Measurements from ENCODE around the gene IGFBP7.

DNA sequence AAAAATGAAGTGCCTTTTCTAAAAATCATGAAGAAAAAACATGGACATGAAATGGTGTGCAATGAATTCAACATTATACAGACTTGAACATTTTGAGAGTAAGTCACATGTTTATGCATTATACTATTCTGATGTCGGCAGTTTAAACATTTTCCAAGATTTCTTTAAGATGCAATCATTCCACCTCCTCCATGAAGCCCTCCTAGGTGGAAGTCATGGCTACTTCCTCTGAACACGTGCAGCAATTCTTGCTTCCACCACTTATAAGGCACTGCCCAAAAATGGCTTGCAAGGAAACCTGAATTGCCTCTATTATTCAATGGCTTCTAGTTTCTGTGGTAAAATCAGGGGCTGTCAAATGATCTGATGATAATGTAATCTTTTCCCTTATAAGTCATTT, 25.8 kb downstream of the IGFBP7 start:
- no peak for TF ChIP-seq POLR2AphosphoS5 (IDR thresholded peaks at IDR 0.05; ENCODE audit: insufficient read depth in 1 of 2, low read depth in 1 of 2)
- TF ChIP-seq, protein P1, sequence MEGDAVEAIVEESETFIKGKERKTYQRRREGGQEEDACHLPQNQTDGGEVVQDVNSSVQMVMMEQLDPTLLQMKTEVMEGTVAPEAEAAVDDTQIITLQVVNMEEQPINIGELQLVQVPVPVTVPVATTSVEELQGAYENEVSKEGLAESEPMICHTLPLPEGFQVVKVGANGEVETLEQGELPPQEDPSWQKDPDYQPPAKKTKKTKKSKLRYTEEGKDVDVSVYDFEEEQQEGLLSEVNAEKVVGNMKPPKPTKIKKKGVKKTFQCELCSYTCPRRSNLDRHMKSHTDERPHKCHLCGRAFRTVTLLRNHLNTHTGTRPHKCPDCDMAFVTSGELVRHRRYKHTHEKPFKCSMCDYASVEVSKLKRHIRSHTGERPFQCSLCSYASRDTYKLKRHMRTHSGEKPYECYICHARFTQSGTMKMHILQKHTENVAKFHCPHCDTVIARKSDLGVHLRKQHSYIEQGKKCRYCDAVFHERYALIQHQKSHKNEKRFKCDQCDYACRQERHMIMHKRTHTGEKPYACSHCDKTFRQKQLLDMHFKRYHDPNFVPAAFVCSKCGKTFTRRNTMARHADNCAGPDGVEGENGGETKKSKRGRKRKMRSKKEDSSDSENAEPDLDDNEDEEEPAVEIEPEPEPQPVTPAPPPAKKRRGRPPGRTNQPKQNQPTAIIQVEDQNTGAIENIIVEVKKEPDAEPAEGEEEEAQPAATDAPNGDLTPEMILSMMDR (IDR thresholded peaks at IDR 0.05) = no peak
- no peak for TF ChIP-seq POLR2A (IDR thresholded peaks at IDR 0.05)

Measured in vagina (tissue), 2 donors.